Measurements from ENCODE around the gene CYP27C1. TPM values are rescaled to one million over a fixed set of nuclear protein-coding genes. Genes with fewer than 3 reads are reported as not detected.
"Not testable (repeated sequence)": the region's sequence is repeated elsewhere in the genome, so short reads cannot be mapped to it uniquely, and the experiment has no call there.

Gene CYP27C1
- total and polyA plus RNA-seq, 2 donors: 0.70 to 7.8 TPM

DNA sequence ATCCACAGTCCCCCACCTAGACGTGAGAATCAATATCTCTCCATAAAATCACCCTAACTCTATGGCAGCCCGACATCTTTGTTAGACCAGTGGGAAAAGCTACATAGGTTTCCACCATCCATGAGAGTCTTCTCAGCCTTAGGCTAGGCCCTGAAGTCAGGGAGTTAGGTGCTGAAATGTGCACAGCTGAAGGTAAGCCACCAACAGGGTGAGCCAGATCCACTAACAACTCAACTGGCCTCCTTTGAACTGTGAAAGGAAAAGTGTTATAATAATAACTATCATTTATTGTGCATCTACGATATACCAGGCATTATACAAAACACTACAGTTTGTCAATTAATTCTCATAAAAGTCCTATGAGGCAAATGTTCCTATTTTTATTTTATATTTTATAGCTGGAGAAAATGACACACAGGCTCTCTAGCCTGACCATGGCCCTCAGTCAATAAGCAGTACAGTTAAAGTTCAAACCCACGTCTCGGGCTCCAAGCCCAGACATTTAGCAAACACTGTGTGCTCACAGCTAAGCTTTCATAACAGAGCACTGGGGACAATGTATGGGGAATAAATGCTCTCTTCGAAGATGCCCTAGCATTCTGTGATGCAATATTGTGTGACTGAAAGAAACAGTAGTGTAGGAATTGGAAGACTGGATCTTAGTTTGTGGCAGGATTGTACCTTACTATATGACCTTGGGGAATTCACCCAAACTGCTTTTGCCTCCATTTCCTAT is 11.2 kb upstream of the CYP27C1 start:
- no peak overlapping the region for H3K4me3 ChIP-seq (ENCODE audit: low read depth, low read length)
- WGBS: 79% methylated on average over 6 of the region's 6 CpGs
- no peak for DNase-seq (ENCODE audit: extremely low spot score)
- no peak overlapping the region for H3K27ac ChIP-seq (ENCODE audit: low read depth)
- H3K4me1 ChIP-seq (ENCODE audit: insufficient read depth): no peaks in the 10 kb centered on the region
- no peaks in the 10 kb centered on the region for H3K36me3 ChIP-seq (ENCODE audit: insufficient read depth)

DNA sequence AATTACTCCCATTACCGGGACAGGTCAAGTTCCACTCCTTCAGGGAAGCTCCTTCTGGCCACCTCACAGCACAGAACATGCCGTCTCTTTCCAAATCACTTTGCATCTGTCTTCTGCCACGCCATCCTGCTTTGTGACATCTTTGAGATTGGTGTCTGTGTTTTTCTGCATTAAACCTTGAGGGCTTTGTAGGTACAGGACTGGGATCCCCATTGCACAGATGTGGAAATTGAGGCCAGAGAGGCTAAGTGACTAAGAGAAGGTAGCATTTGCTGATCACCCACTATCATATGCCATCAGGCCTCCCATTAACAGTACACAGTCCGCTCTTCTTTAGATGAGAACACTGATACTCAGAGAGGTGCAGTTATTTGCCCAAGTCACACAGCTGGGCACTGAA is 9.5 kb upstream of the CYP27C1 start:
- 95% methylated on average over 4 of the region's 4 CpGs for WGBS
- Histone ChIP-seq H3K36me3 (ENCODE audit: insufficient read depth) (no peaks in the 10 kb centered on the region), H3K4me1 (ENCODE audit: insufficient read depth) (no peaks in the 10 kb centered on the region), H3K27ac (ENCODE audit: low read depth) (no peak overlapping the region), H3K4me3 (ENCODE audit: low read depth, low read length) (no peak overlapping the region)
- DNase-seq (ENCODE audit: extremely low spot score): no peak

DNA sequence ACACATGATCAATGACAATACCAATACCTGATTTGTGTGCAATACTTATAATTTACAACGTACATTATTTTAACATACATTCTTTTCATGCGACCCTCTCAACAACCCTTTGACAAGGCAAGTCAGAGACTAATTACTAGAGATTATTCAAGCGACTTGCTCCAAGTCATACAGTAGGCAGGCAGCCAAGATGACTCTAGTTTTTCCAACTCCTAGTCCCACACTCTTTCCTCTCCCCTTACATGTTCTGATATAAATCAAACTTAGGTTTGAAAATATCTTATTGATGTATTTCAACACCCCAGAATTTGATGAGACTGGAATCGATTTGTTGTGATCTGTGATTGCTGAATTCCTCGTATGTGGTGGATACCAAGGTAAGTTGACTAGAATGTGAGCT is 8.0 kb upstream of the CYP27C1 start:
- DNase-seq (ENCODE audit: extremely low spot score): no peak
- no peaks in the 10 kb centered on the region for H3K36me3 ChIP-seq (ENCODE audit: insufficient read depth)
- H3K4me1 ChIP-seq (ENCODE audit: insufficient read depth): no peaks in the 10 kb centered on the region
- no peak overlapping the region for H3K4me3 ChIP-seq (ENCODE audit: low read depth, low read length)
- 61% methylated on average over 5 of the region's 5 CpGs for WGBS
- no peak overlapping the region for H3K27ac ChIP-seq (ENCODE audit: low read depth)

DNA sequence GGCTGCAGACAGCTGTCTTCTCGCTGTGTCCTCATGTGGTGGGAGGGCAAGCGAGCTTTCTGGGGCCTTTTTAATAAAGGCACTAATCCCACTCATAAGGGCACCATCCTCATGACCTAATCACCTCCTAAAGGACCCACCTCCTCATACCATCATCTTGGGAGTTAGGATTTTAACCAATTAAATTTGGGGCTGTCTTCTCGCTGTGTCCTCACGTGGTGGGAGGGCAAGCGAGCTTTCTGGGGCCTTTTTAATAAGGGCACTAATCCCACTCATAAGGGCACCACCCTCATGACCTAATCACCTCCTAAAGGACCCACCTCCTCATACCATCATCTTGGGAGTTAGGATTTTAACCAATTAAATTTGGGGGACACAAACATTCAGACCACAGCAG is 7.2 kb upstream of the CYP27C1 start:
- not testable (repeated sequence) for H3K27ac ChIP-seq (ENCODE audit: low read depth)
- 95% methylated on average over 5 of the region's 5 CpGs for WGBS

DNA sequence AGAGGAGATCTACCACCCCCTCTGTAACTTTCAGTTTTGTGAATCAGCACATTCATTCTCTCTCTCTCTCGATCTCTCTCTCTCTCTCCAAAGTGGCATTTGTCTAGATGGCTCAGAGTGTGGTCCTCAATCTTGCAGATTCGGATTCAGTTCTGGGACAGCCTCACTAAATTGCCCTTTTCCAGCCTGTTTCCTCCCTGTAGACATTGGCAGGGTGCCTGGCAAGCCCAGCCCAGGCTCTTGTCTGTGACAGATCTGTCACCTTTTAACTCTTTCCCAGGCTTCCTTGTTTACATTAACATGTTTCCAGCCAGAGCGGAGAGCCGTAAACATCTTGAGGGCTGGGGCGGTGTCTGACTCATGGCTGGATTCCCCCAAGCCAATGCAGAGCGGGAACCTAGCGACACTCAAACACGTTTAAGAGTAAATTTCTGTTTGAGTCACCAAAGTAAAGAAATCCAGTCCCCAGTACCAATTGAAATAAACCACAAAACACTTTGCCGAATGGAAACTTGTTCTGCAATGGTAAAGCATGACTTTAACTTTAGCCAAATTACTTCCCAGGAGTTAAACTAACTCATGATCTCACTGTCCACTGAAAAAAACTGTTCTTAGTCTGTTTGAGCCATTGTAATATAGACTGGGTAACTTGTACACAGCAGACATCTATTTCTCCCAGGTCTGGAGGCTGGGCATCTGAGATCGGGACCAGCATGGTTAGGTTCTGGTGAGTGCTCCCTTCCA is 6.6 kb upstream of the CYP27C1 start:
- Histone ChIP-seq H3K36me3 (ENCODE audit: insufficient read depth) (no peaks in the 10 kb centered on the region), H3K27ac (ENCODE audit: low read depth) (no peak overlapping the region), H3K4me3 (ENCODE audit: low read depth, low read length) (no peak overlapping the region), H3K4me1 (ENCODE audit: insufficient read depth) (no peaks in the 10 kb centered on the region)
- DNase-seq (ENCODE audit: extremely low spot score): peak; percentile 70
- WGBS: 19% methylated on average over 10 of the region's 10 CpGs

More for the DNA sequence above, 7.2 kb upstream of the CYP27C1 start:
- not testable (repeated sequence) for H3K4me3 ChIP-seq (ENCODE audit: low read depth, low read length); DNase-seq (ENCODE audit: extremely low spot score); H3K36me3 ChIP-seq (ENCODE audit: insufficient read depth); H3K4me1 ChIP-seq (ENCODE audit: insufficient read depth)

DNA sequence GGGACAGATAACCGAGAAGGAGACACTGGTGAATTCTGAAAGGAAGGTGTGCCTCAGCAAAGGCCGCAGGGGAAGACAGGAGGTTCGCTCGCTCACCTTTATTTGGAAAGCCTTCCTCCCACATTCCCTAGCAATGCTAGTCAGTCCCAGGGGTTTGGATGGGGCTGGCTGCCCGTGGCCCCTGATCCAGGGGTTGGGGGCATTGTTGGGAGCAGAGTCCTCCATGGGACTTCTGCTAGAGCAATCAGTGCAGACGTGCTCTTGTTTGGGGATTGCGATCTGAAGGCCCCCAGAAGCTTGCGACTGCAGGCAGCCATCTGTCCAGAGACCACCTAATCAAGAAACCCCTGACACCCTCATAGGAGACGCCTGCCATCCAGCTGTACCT is 6.0 kb upstream of the CYP27C1 start:
- DNase-seq (ENCODE audit: extremely low spot score): no peak
- 76% methylated on average over 9 of the region's 9 CpGs for WGBS
- Histone ChIP-seq H3K36me3 (ENCODE audit: insufficient read depth) (no peaks in the 10 kb centered on the region), H3K4me3 (ENCODE audit: low read depth, low read length) (no peak overlapping the region), H3K27ac (ENCODE audit: low read depth) (no peak overlapping the region), H3K4me1 (ENCODE audit: insufficient read depth) (no peaks in the 10 kb centered on the region)

DNA sequence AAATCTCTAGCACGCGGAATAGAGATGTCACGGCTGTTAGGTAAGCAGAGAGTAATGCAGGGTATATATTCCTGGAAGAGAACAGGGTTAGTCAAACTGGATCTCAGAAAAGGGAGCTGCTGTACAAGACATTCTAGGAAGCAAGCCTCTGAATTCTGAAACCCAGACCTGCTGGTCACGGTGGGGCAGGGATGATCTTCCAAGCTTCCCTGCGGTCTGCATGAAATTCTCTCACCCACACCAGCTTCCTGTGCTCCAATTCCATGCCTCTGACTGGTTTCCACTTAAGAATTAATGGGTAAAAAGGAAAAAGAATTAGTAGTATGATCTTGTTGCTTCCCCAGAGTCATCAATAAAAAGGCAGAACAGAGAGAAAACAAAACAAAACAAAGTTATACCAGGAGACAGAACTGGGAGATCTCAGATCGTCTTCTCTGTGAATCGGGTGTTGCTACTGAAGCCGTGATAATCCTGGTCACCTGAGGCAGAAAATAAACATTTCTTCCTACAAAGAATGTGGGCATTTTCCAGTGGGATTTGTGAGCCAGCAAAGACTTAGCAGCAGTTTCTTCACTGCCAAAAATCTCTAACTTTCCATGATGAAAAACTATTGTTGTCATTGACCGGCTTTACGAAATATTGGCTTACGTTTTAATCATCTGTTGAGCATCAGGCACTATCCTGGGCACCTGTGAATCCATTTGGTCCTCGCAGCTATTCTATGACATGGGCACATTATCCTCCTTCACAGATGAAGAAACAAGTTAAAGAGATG is 5.3 kb upstream of the CYP27C1 start:
- no peak overlapping the region for H3K27ac ChIP-seq (ENCODE audit: low read depth)
- WGBS: 58% methylated on average over 12 of the region's 12 CpGs
- no peaks in the 10 kb centered on the region for H3K36me3 ChIP-seq (ENCODE audit: insufficient read depth)
- H3K4me3 ChIP-seq (ENCODE audit: low read depth, low read length): no peak overlapping the region
- no peak for DNase-seq (ENCODE audit: extremely low spot score)
- no peaks in the 10 kb centered on the region for H3K4me1 ChIP-seq (ENCODE audit: insufficient read depth)

DNA sequence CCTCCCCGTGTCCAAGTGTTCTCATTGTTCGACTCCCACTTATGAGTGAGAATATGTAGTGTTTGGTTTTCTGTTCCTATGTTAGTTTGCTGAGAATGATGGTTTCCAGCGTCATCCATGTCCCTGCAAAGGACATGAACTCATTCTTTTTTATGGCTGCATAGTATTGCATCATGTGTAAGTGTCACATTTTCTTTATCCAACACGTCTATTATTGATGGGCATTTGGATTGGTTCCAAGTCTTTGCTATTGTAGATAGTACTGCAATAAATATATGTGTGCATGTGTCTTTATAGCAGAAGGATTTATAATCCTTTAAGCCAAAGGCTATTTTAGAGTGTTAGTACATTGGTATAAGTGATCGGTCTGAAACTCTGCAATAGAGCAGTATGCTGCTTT is 4.0 kb upstream of the CYP27C1 start:
- not testable (repeated sequence) for H3K36me3 ChIP-seq (ENCODE audit: insufficient read depth); H3K27ac ChIP-seq (ENCODE audit: low read depth); DNase-seq (ENCODE audit: extremely low spot score); H3K4me3 ChIP-seq (ENCODE audit: low read depth, low read length); H3K4me1 ChIP-seq (ENCODE audit: insufficient read depth)
- WGBS: 74% methylated on average over 5 of the region's 5 CpGs

DNA sequence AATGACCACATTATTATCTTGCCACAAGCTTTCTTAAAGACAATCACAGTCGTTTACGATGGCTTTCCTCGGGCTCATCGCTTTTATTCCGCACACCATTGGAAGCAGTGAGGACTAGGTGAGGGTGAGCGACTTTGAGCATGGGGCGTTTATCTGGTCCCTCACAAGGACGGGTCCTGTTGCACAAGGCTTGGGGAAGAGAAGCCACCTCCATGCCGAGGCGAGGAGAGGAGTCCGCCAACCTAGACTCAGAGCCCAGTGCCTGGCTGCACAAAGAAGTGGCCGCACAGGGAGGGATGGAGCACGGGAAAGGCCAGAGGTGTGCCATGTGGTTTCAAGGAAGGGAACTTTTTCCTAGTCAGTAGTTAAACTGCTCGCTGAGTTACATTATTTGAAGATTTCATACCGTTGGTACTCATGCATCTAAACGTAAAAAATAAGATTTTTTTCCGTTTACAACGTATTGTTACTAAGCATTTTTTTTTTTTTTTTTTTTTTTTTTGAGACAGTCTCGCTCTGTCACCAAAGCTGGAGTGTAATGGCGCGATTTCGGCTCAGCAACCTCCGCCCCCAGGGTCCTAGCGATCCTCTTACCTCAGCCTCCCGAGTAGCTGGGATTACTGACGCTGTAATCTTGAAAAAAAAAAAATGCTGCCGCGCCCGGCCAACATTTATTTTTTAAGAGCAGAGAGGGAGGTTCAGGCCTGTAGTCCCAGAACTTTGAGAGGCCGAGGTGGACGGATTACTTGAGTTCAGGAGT is 849 bp upstream of the CYP27C1 start:
- DNase-seq (ENCODE audit: extremely low spot score): no peak
- H3K36me3 ChIP-seq (ENCODE audit: insufficient read depth): no peaks in the 10 kb centered on the region
- no peak overlapping the region for H3K27ac ChIP-seq (ENCODE audit: low read depth)
- no peaks in the 10 kb centered on the region for H3K4me1 ChIP-seq (ENCODE audit: insufficient read depth)
- WGBS: 36% methylated on average over 31 of the region's 31 CpGs
- no peak overlapping the region for H3K4me3 ChIP-seq (ENCODE audit: low read depth, low read length)

DNA sequence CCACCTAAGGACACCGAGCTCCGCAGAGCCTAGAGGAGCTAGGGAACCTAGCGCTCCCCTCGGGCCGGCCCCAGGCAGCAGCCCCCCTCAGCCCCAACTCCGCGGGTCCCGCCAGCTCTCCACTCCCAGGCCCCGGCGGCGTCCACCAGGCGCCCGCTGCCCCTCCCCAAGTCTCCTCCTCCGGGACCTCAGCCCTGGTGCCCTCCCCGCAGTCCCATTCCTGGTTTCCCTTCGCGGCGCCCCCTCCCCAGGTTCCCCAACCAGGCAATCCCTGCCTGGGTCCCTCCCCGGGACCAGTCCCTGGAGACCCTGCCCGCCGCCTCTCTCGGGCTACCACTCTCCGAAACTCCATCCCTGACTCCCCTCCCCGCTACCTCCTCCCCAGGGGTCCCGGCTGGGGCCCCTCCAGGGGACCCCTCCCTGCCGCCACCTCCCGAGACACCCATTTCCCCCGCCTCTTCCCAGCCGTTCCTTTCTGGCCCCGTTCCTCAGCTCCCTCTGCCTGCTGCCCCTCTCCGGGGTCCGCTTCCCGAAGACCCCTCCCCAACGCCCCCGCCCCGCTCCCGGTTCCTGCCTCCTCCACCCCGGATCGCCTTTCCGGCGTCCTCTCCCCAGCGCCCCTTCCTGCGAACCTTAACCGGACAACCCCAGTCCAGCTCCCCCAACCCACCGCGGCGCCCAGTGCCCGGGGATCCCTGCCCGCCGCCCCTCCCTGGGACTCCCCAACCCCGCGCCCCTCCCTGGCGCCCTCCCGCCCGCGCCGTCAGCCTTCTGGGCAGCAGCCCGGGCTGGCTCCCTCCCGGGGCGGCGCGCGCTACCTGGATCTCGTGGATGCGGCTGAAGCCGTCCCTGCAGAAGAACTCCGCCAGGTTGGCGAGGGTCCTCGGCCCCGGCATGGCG is 678 bp downstream of the CYP27C1 start:
- Histone ChIP-seq H3K4me3 (ENCODE audit: low read depth, low read length) (peak overlapping the region; percentile 66), H3K27ac (ENCODE audit: low read depth) (peak overlapping the region; percentile 48), H3K4me1 (ENCODE audit: insufficient read depth) (no peaks in the 10 kb centered on the region), H3K36me3 (ENCODE audit: insufficient read depth) (no peaks in the 10 kb centered on the region)
- WGBS: under 1% methylated on average over 71 of the region's 71 CpGs
- no peak for DNase-seq (ENCODE audit: extremely low spot score)

DNA sequence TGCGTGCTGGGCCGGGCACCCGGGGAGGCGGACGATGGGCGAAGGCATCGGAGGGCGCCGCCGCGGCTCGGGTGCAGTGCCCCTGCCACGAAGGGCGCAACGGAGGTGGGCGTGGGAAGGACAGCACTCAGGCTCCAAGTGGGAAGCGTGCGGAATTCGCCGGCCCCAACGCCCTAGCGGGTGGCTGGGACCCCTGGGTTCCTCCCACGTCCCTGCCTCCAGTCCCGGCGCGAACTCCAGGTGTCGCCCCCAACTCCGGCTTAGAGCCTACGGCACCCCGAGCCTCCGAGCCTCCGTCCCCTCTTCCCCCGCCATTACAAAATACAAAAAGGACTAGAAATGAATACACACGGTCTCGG is 1.3 kb downstream of the CYP27C1 start:
- Histone ChIP-seq H3K4me3 (ENCODE audit: low read depth, low read length) (peak overlapping the region; percentile 66), H3K36me3 (ENCODE audit: insufficient read depth) (no peaks in the 10 kb centered on the region), H3K27ac (ENCODE audit: low read depth) (no peak overlapping the region), H3K4me1 (ENCODE audit: insufficient read depth) (no peaks in the 10 kb centered on the region)
- no peak for DNase-seq (ENCODE audit: extremely low spot score)
- WGBS: 3% methylated on average over 35 of the region's 35 CpGs

DNA sequence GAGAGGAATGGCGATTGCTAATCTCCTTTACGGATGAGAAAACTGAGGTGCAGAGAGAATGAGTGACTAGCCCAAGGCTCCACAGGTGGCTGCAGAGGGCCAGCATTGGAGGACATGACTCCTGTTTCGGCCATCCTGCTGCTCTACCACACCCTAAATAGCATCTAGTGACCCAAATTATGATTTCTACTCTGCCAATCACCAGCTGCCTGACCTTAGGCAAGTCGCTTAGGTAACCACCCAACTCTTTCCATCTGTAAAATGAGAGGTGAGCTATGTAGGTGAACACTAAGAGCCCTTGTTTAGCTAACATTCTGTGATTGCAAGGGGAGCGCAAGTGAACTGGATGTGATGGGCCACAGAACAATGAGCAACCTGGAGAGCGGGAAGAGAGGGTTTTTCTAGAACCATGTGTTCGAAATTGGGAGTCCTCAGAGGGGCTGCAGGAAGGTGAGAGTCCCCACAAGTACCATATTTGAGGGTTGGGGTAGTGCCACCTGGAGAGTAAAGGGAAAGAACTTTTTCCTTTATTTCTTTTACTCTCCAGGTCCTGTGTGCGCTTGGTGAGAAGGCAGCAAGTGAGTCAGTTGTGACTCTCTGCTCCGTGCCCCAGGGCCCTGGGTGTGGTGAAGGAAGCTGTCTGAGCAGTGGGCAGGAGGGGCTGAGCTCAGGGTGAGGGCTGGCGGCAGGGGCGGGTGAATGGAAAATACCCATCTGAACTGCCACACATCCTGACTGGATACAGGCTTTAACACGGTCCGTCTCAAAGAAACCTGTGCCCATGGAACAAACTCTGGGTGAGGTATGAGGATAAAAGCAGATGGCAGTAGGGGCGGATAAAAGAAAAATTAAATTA is 2.4 kb downstream of the CYP27C1 start:
- H3K4me3 ChIP-seq (ENCODE audit: low read depth, low read length): no peak overlapping the region
- H3K4me1 ChIP-seq (ENCODE audit: insufficient read depth): no peaks in the 10 kb centered on the region
- no peaks in the 10 kb centered on the region for H3K36me3 ChIP-seq (ENCODE audit: insufficient read depth)
- 84% methylated on average over 14 of the region's 14 CpGs for WGBS
- peak overlapping the region; percentile 53 for H3K27ac ChIP-seq (ENCODE audit: low read depth)
- DNase-seq (ENCODE audit: extremely low spot score): no peak
